ENCODE data around the gene PVR. TPM values are rescaled to one million over a fixed set of nuclear protein-coding genes. Genes with fewer than 3 reads are reported as not detected.
"Not testable (repeated sequence)": the region's sequence is repeated elsewhere in the genome, so short reads cannot be mapped to it uniquely, and the experiment has no call there.

Gene PVR
- total and polyA plus RNA-seq, 7 donors, result 3.0 to 39.4 (median 11.5) TPM

GRCh38 chr19:44624840-44625354 is 18.8 kb upstream of the PVR start:
- H3K9me3 ChIP-seq, result no peaks in the 10 kb centered on the region
- DNase-seq, result no peak
- 96% methylated on average over 4 of the region's 4 CpGs for WGBS, 2 donors
- no peaks in the 10 kb centered on the region for H3K27me3 ChIP-seq
- no peak for TF ChIP-seq POLR2A (IDR thresholded peaks at IDR 0.05)
- TF ChIP-seq POLR2AphosphoS5 (IDR thresholded peaks at IDR 0.05), result no peak
- TF ChIP-seq EP300 (IDR thresholded peaks at IDR 0.05), result no peak
- no peak for TF ChIP-seq CTCF (IDR thresholded peaks at IDR 0.05)
- intact Hi-C loops (cut with DNase I), result no loop called here
- H3K36me3 ChIP-seq, result no peaks in the 10 kb centered on the region
- H3K4me1 ChIP-seq, result peaks cover 0 to 12% (median 0%) of the 10 kb centered on the region in 4 donors
- no peak overlapping the region for H3K27ac ChIP-seq
- H3K4me3 ChIP-seq, result no peak overlapping the region

- intact Hi-C loops (cut with DNase I); H3K4me3 ChIP-seq; H3K9me3 ChIP-seq; DNase-seq; H3K36me3 ChIP-seq; H3K27me3 ChIP-seq: not testable (repeated sequence)
- H3K27ac ChIP-seq, result peak overlapping the region in 1 of 4 donors; percentile 67
- peaks cover 0 to 12% (median 0%) of the 10 kb centered on the region in 4 donors for H3K4me1 ChIP-seq
- 81 to 93% methylated on average over 4 of the region's 4 CpGs for WGBS, 2 donors
Observed at GRCh38 chr19:44625637-44626036, 18.1 kb upstream of the PVR start.

GRCh38 chr19:44626048-44626624 is 17.6 kb upstream of the PVR start:
- peak overlapping the region in 1 of 4 donors; percentile 71 for H3K27ac ChIP-seq
- no peaks in the 10 kb centered on the region for H3K36me3 ChIP-seq
- no peak for DNase-seq
- no peak overlapping the region for H3K4me3 ChIP-seq
- H3K27me3 ChIP-seq, result no peaks in the 10 kb centered on the region
- H3K9me3 ChIP-seq, result no peaks in the 10 kb centered on the region
- peaks cover 0 to 12% (median 0%) of the 10 kb centered on the region in 4 donors for H3K4me1 ChIP-seq
- TF ChIP-seq EP300 (IDR thresholded peaks at IDR 0.05), result no peak
- TF ChIP-seq POLR2AphosphoS5 (IDR thresholded peaks at IDR 0.05), result no peak
- TF ChIP-seq POLR2A (IDR thresholded peaks at IDR 0.05), result no peak
- TF ChIP-seq CTCF (IDR thresholded peaks at IDR 0.05), result no peak
- 75 to 76% methylated on average over 1 of the region's 1 CpG for WGBS, 2 donors
- intact Hi-C loops (cut with DNase I), result no loop called here

GRCh38 chr19:44627631-44628030 is 16.1 kb upstream of the PVR start:
- no peak overlapping the region for H3K27ac ChIP-seq
- no peaks in the 10 kb centered on the region for H3K9me3 ChIP-seq
- intact Hi-C loops (cut with DNase I), result no loop called here
- TF ChIP-seq POLR2A (IDR thresholded peaks at IDR 0.05) (no peak), POLR2AphosphoS5 (IDR thresholded peaks at IDR 0.05) (no peak), CTCF (IDR thresholded peaks at IDR 0.05) (no peak), EP300 (IDR thresholded peaks at IDR 0.05) (no peak)
- 94% methylated on average over 4 of the region's 4 CpGs for WGBS, 2 donors
- no peaks in the 10 kb centered on the region for H3K36me3 ChIP-seq
- H3K27me3 ChIP-seq, result no peaks in the 10 kb centered on the region
- no peak overlapping the region for H3K4me3 ChIP-seq
- H3K4me1 ChIP-seq, result peaks cover 0 to 12% (median 0%) of the 10 kb centered on the region in 4 donors
- DNase-seq, result no peak

- Histone ChIP-seq H3K27ac (no peak overlapping the region), H3K36me3 (no peaks in the 10 kb centered on the region), H3K4me1 (peaks cover 0 to 12% (median 0%) of the 10 kb centered on the region in 4 donors), H3K9me3 (no peaks in the 10 kb centered on the region), H3K27me3 (no peaks in the 10 kb centered on the region), H3K4me3 (no peak overlapping the region)
- intact Hi-C loops (cut with DNase I), result no loop called here
- WGBS, 2 donors, result 90 to 94% methylated on average over 3 of the region's 3 CpGs
- TF ChIP-seq CTCF (IDR thresholded peaks at IDR 0.05) (no peak), EP300 (IDR thresholded peaks at IDR 0.05) (no peak), POLR2AphosphoS5 (IDR thresholded peaks at IDR 0.05) (no peak), POLR2A (IDR thresholded peaks at IDR 0.05) (no peak)
- DNase-seq, result no peak
Observed at GRCh38 chr19:44628793-44629192, 14.9 kb upstream of the PVR start.

GRCh38 chr19:44631611-44632010 is 12.1 kb upstream of the PVR start:
- H3K27ac ChIP-seq; H3K9me3 ChIP-seq; H3K4me3 ChIP-seq; H3K36me3 ChIP-seq; intact Hi-C loops (cut with DNase I); H3K4me1 ChIP-seq; H3K27me3 ChIP-seq; DNase-seq: not testable (repeated sequence)
- 79 to 90% methylated on average over 8 of the region's 8 CpGs for WGBS, 2 donors

- intact Hi-C loops (cut with DNase I); H3K27ac ChIP-seq; DNase-seq; H3K36me3 ChIP-seq; H3K9me3 ChIP-seq; H3K4me3 ChIP-seq; H3K4me1 ChIP-seq; H3K27me3 ChIP-seq: not testable (repeated sequence)
- WGBS, 2 donors, result 47 to 69% methylated on average over 5 of the region's 5 CpGs
Observed at GRCh38 chr19:44634058-44634457, 9.7 kb upstream of the PVR start.

Measured in sigmoid colon (tissue), 7 donors.